CD4-positive, alpha-beta T cell treated with Interleukin-12 subunit alpha and Interleukin-12 subunit beta, for 1 hour (primary cell): ENCODE data around the gene NEURL1.

Experiments used
- DNase-seq: peaks from one replicate; pipeline ENCODE4 v3.0.0-alpha.2; 2020

Gene NEURL1

GRCh38 chr10:103570844-103571655 is 77.5 kb downstream of the NEURL1 start:
- no peak for DNase-seq

GRCh38 chr10:103571656-103571975 is 78.1 kb downstream of the NEURL1 start:
- no peak for DNase-seq

GRCh38 chr10:103572347-103573204 is 79.1 kb downstream of the NEURL1 start:
- no peak for DNase-seq

- no peak for DNase-seq
Measured at GRCh38 chr10:103573205-103573487, 79.6 kb downstream of the NEURL1 start.

- DNase-seq = no peak
Measured at GRCh38 chr10:103574097-103575061, 80.9 kb downstream of the NEURL1 start.

- no peak for DNase-seq
Measured at GRCh38 chr10:103575416-103576075, 82.0 kb downstream of the NEURL1 start.

GRCh38 chr10:103576076-103576471 is 82.6 kb downstream of the NEURL1 start:
- DNase-seq = no peak

- no peak for DNase-seq
Measured at GRCh38 chr10:103576862-103577261, 83.4 kb downstream of the NEURL1 start.

GRCh38 chr10:103578782-103579382 is 85.4 kb downstream of the NEURL1 start:
- DNase-seq = no peak

GRCh38 chr10:103580011-103580410 is 86.5 kb downstream of the NEURL1 start:
- DNase-seq = no peak

- DNase-seq = no peak
Measured at GRCh38 chr10:103580430-103580829, 86.9 kb downstream of the NEURL1 start.

- no peak for DNase-seq
Measured at GRCh38 chr10:103581499-103581898, 88.0 kb downstream of the NEURL1 start.

- DNase-seq = no peak
Measured at GRCh38 chr10:103582331-103583123, 89.0 kb downstream of the NEURL1 start.

GRCh38 chr10:103583871-103584215 is 90.3 kb downstream of the NEURL1 start:
- no peak for DNase-seq

- DNase-seq = peak; percentile 89
Measured at GRCh38 chr10:103584216-103585010, 90.9 kb downstream of the NEURL1 start.

- DNase-seq = no peak
Measured at GRCh38 chr10:103585011-103585405, 91.5 kb downstream of the NEURL1 start.

GRCh38 chr10:103587073-103587472 is 93.6 kb downstream of the NEURL1 start:
- DNase-seq = no peak

- DNase-seq = no peak
Measured at GRCh38 chr10:103589074-103589630, 95.6 kb downstream of the NEURL1 start.

GRCh38 chr10:103590060-103590459 is 96.6 kb downstream of the NEURL1 start:
- DNase-seq = no peak

GRCh38 chr10:103590744-103591291 is 97.3 kb downstream of the NEURL1 start:
- DNase-seq = no peak
